ENCODE data around the gene MPO.

MPO gene

DNA sequence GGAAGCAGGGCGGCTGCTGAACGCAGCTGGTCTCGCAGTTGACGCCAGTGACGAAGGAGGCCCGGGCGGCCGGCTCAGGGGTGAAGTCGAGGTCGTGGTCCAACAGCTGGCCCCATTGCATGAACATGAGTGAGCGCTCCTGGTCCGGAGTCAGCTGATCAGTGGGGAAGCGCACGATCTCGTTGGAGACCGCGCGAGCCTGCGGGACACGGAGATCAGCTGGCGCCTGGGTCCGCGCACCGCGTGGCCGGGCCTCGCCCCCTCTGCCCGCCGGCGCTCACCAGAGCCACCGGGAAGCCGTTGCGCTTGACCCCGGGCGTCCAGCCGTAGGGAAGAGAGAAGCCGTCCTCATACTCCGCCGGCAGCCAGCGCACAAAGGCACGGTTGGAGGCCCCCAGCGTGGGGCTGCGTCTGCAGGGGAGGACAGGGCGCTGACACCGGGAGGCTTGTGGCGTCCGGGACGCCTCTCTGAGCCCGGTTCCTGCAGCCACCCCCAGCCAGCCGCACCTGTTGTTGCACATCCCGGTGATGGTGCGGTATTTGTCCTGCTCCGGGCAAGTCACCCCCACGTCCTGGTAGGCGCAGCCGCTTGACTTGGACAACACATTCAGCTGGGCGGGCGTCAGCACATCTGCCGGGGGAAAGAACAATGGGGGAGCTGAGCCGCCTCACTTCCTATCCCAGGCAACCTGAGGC lies 1.6 kb downstream of the MPO start:
- Mint-ChIP-seq H3K9me3 (no peaks in the 10 kb centered on the region), H3K27me3 (peaks cover 45% of the 10 kb centered on the region), H3K4me1 (peaks cover 8% of the 10 kb centered on the region), H3K27ac (peak overlapping the region in 1 of 2 donors; percentile 19), H3K4me3 (peak overlapping the region in 1 of 2 donors; percentile 30)
- ATAC-seq (peak; percentile 27), DNase-seq (no peak)

DNA sequence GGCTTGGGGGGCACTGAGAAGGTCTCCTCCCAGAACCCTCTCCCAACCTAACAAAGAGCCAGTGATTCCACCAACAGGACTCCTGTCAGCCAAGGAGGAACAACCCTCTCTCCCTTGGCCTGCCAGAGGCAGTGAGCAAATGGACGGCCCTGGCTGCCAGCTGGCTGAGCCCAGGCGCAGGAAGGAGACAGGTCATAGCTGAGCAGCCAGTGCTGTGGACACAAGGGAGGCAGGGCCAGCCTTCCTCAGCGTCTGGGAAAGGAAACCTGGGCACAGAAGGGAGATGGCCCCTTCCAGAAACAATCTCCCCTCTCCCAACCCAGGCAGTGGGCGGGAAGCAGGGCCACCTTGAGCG lies 2.1 kb downstream of the MPO start:
- H3K27me3 Mint-ChIP-seq, result peaks cover 40% of the 10 kb centered on the region
- ATAC-seq (no peak), DNase-seq (no peak)
- H3K9me3 Mint-ChIP-seq, result no peaks in the 10 kb centered on the region
- H3K4me3 Mint-ChIP-seq, result no peak overlapping the region
- peaks cover 8% of the 10 kb centered on the region for H3K4me1 Mint-ChIP-seq
- H3K27ac Mint-ChIP-seq, result no peak overlapping the region

DNA sequence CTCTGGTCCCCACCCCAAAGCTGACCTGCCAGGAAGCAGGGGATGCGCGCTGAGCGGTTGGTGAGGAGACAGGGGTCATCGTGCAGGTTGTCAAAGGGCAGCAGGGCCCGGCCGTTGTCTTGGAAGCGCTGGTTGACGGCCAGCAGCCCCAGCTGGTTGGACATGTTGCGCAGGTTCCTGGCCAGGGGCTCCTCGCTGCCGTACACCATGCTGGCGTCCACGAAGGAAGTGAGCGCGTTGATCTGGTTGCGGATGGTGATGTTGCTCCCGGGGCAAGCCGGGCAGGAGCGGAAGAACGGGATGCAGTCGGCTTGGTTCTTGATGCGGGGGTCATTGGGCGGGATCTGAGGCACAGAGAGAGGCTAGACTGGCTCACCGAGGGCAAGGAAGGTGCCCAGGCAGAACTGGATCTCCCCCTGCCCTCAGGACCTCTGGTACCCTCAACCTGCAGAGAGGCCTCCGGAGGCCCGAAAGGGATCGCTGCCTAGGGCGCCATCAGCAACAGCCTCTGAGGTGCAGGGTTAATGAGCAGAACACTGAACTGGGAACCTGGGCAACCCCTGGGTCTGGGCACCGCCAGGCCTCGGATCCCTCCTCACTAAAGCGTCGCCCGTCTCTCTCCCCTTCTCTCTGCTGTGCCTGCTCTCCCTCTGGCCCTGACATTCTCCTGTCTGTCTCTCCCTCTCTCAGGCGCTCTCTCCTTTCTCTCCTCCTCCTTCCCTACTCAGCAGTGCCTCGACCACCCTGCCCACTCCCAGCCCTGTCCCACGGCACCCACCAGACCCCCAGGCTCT lies 2.7 kb downstream of the MPO start:
- Mint-ChIP-seq H3K4me3 (no peak overlapping the region), H3K27me3 (peaks cover 36% of the 10 kb centered on the region), H3K27ac (no peak overlapping the region), H3K9me3 (no peaks in the 10 kb centered on the region), H3K4me1 (peaks cover 8% of the 10 kb centered on the region)
- ATAC-seq (peak; percentile 21), DNase-seq (no peak)

DNA sequence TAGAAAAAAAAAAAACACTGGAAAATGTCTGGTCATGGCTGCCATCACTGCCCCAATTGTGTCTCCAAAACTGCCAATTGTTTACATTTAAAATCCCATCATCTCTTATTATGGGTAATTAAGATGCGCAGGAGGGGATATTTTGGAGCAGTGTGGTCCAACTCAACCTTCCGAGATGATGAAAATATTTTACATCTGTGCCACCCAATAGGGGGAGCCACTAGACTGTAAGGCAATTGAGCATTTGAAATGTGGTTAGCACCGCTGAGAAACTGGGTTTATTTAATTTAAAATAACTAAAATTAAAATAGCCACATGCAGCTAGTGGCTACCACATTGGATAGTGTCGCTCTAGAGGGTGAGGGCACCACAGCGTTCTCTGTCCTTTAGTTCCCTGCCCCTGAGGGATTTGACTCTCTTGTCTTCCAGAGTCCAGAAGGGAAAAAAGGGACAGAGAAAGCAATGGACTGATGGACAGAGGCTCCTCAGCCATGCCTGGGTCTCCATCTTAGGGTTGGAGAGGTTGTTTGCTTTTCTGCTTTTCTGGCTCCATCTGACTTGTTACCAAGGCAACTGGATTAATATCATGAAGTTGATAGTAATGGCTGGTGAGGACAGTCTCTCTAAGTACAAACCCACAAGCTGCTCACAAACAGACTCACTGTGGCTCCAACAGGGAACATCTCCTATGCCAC lies 3.5 kb downstream of the MPO start:
- no peak overlapping the region for H3K27ac Mint-ChIP-seq
- no peak overlapping the region for H3K4me3 Mint-ChIP-seq
- peaks cover 36% of the 10 kb centered on the region for H3K27me3 Mint-ChIP-seq
- H3K4me1 Mint-ChIP-seq, result peaks cover 8% of the 10 kb centered on the region
- ATAC-seq (peak; percentile 21), DNase-seq (no peak)
- H3K9me3 Mint-ChIP-seq, result no peaks in the 10 kb centered on the region

DNA sequence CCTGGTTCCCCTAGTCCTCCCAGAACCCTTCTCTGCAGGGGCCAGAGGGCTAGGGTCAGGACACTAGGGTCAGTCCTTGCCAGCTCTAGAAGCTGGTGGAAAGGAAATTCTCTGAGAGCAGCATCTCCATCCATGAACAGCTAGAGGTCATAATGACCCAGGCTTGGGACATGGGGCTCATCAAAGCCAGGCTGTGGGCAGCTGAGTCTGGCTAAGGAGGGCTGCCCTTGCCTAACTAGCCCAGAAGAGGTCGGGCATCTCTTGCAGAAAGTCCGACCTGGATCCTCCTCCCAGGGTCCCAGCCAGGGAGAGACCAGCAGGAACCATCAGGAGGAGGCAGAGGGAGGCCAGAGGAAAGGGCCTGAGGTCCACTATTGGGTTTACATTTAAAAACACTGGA lies 4.3 kb downstream of the MPO start:
- Mint-ChIP-seq H3K4me3 (no peak overlapping the region), H3K27me3 (peaks cover 36% of the 10 kb centered on the region), H3K9me3 (no peaks in the 10 kb centered on the region), H3K4me1 (peaks cover 8% of the 10 kb centered on the region), H3K27ac (no peak overlapping the region)
- ATAC-seq, result no peak
- DNase-seq, result no peak

DNA sequence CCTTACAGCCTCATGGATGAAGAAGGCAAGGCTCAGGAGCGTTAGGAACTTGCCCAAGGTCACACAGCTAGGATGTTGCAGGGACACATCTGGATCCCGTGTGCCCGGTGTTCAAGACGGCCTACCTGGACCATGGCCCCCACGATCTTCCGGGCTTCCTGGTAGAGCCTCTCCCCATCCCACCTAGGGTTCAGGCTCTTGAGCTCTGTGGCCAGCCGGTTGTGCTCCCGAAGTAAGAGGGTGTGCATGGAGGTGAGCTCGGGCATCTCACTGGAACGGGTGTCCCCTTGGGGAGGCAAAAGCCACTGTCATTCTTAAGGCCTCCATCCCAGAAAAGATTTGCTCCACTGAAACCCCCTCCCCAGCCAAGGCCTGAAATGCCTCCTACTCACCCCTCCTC lies 5.3 kb downstream of the MPO start:
- no peak overlapping the region for H3K27ac Mint-ChIP-seq

DNA sequence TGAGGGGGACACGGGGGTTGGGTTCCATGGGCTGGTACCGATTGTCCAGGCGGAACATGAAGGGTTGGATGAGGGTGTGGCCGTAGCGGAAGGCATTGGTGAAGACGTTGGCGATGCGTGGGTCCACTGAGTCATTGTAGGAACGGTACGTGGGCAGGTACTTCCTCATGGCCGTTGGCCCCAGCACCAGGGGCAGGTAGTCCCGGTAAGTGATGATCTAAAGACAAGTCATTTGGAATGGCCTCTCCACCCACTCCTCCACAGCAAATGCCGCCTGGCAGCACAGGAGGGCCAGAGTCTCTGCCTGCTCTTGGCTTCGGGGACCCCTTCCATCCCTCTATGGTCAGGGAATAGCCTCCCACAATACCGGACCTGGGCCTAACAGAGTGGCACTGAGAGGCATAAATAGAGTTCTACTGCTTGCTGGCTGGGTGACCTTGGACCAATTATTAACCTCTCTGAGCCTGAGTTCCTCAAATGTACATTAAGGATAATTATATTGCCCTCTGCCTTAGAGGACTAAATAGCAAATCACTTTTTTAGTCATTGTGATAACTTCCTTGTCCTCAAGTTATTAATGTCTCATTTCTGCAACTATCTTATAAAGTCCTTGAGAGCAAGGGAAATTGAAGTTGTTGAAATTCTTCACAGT lies 7.2 kb downstream of the MPO start:
- DNase-seq, result no peak
- H3K27me3 Mint-ChIP-seq, result peaks cover 11% of the 10 kb centered on the region
- H3K9me3 Mint-ChIP-seq, result no peaks in the 10 kb centered on the region
- no peak overlapping the region for H3K27ac Mint-ChIP-seq
- H3K4me1 Mint-ChIP-seq, result no peaks in the 10 kb centered on the region
- H3K4me3 Mint-ChIP-seq, result no peak overlapping the region
- ATAC-seq, result no peak

More for the DNA sequence above, 5.3 kb downstream of the MPO start:
- no peak for DNase-seq
- Mint-ChIP-seq H3K4me3 (no peak overlapping the region), H3K27me3 (peaks cover 30% of the 10 kb centered on the region), H3K9me3 (no peaks in the 10 kb centered on the region), H3K4me1 (peaks cover 8% of the 10 kb centered on the region)
- ATAC-seq, result no peak

DNA sequence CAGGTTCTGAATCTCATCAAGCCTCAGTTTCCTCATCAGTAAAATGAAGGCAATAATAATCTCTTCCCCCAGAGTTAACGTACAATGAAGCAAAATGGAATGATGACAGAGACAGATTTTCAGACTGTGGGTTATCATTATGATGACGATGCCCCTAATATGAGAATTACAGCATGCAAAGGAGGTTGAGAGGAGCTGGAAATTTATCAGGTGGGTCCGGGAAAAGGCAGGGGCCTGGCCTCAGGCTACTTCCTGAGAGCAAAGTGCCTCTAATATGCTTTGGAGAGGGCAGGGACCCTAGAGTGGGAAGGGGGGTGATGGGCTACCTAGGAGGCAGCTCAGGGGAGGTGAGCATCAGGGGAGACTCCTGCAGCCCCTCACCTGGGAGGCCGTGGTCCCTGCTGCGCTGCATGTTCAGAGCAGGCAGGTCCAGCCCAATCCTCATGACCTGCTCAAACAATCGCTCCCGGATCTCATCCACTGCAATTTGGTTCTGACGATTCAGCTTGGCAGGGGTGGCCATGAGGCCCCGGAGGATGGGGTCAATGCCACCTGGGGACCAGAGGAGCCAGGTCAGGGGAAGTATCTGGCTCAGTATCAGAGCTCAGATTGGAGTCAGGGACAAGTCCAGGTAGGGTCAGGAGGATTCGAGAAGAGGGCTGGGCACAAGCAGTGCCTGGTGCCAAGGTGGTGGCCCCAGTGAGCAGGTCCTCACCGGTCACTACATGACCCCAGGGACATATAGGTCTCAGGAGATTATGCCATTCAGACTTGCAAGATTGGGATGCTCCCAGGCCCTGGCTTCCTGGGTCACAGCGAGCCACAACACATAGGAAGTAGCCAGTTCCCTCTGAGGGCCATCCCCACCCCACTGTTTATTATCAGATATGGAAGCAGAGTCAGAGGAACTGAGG lies 8.1 kb downstream of the MPO start:
- Mint-ChIP-seq H3K4me1 (no peaks in the 10 kb centered on the region), H3K27ac (peak overlapping the region in 1 of 2 donors; percentile 29), H3K27me3 (peaks cover 2% of the 10 kb centered on the region), H3K4me3 (no peak overlapping the region), H3K9me3 (no peaks in the 10 kb centered on the region)
- ATAC-seq (no peak), DNase-seq (no peak)

DNA sequence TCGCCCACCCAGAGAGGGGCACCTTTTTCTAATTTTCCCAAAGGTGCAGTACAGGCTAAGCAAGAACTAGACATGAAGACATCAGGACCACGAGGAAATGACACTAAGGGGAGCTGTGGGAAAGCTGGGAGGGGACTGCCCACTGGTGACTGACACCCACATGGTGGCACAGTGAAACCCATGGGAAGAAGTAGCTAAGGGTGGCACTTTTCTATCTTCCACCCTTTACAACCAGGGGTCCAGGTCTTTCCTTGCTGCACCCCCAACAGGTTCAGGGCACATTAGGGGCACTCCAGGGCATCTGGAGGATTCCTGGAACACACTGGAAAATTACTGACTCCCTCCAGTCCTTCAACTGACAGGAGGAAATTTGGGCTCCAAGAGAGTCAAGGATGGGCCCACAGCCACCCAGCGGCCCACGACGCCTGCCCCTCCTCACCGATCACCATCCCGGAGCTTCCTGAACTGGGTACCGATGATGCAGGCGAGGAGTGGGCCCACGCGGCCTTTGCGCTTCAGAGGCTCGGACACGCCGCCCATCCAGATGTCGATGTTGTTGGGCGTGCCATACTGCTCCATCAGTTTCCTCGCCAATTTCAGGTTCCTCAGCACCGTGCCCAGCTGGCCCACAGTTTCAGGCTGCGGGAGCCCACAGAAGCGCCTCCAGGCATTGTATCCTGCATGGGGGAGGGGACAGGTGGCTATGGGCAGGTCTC lies 9.4 kb downstream of the MPO start:
- ATAC-seq, result no peak
- Mint-ChIP-seq H3K4me3 (no peak overlapping the region), H3K27ac (no peak overlapping the region), H3K27me3 (peaks cover 9% of the 10 kb centered on the region), H3K4me1 (no peaks in the 10 kb centered on the region), H3K9me3 (no peaks in the 10 kb centered on the region)
- DNase-seq, result no peak

DNA sequence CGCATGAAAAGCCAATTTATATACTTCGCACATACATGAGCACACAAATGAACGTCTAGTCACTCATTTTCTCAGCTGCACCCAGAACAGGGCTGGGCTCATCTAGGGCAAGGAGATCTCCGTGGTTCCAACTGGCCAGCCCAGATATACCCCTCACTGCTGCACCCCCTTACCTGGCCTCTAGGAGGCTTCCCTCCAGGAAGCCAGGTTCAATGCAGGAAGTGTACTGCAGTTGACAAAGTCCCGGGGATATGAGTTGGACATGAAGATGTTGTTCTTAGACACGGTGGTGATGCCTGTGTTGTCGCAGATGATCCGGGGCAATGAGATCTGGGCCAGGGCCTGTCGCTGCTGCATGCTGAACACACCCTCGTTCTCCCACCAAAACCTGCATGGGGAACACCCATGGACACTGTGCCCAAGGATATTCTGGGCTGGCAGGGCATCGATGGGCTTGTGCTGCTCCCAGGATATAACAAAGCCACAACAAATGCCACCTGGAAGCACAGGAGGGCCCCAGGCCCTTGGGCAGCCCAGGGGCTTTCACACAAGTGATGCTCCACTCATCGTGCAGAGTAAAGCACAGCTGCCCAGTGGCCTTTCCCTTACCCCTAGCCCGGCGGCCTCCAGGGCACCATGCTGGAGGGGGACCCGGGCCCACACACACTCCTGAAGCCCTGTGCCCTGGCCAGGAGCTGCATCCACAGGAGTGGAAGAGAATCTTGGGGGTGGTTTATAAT lies 10.1 kb downstream of the MPO start:
- Mint-ChIP-seq H3K27me3 (peaks cover 17% of the 10 kb centered on the region), H3K27ac (no peak overlapping the region), H3K4me3 (no peak overlapping the region), H3K4me1 (no peaks in the 10 kb centered on the region), H3K9me3 (no peaks in the 10 kb centered on the region)
- DNase-seq, result no peak
- ATAC-seq, result no peak

DNA sequence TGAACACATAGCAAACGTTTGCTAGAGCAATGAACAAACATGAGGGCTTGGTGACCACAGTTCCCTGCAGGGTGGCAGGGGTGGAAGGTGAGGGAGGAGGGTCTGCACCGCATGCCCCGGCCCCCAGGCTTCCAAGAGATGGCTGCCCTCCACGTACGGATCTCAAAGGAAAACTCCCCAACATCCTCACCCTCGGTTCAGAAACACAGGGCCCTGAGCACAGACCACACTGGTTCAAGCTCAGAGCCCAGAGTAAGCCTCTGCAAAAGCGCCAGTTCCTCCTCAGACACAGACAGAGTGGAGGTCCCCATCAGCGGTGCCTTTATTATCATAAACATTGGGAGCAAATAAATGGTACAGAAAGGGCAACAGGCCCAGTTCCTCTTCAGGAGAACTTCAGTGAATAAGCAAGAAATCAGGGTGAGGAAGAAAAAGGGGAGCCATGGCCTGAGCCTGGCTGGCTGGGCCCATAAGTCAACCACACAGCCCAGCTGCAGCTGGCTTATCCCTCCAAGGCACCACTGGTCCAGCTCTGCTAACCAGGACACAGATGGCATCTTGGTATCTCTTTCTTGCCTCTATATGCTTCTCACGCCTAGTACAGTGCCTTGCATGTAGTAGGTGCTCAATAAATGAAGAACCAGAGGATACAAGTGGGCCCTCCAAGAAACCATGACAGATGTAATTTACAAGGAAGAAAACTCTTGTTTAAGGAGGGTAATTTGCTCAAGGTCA lies 11.0 kb downstream of the MPO start:
- Mint-ChIP-seq H3K9me3 (no peaks in the 10 kb centered on the region), H3K4me3 (no peak overlapping the region), H3K4me1 (no peaks in the 10 kb centered on the region), H3K27me3 (peaks cover 25% of the 10 kb centered on the region), H3K27ac (no peak overlapping the region)
- ATAC-seq (no peak), DNase-seq (no peak)

DNA sequence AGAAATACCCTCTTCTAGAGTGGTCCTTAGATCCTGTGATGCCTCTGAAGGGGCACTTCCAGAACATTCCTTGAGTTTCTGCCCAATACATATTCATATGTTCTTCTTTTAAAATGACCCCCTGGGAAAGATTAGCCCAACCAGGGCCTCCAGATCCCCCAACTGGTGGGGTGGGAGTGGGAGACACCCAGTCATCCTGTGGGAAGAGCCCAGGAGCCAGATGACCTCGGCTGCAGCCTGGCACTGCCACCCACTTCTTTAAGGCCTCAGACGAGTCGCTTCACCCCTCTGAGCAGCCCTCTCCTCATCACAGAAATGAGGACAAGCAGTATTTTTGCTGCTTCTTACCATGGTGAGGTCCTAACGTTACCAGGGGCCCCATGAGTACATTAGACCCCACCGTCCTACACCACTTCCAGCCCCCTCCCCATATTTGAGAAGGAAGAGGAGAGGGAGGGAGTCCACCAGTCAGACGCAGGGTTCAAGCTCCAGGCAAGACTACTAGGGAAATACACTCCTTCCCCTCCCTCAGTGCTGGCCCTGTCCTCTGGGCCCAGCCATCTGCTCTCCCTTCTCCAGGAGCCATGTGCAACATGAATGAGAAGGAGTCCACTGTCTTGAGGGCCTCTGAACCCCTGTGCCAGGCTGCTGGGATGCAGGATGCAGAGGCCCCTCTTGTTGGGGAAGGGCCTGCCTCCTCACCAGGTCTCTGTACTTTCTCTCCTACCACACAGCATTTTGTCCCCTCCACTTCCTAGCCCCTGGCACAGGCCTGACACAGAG lies 11.8 kb downstream of the MPO start:
- Mint-ChIP-seq H3K4me1 (no peaks in the 10 kb centered on the region), H3K9me3 (no peaks in the 10 kb centered on the region), H3K4me3 (no peak overlapping the region), H3K27me3 (peaks cover 32% of the 10 kb centered on the region), H3K27ac (no peak overlapping the region)
- DNase-seq, result no peak
- ATAC-seq, result no peak

DNA sequence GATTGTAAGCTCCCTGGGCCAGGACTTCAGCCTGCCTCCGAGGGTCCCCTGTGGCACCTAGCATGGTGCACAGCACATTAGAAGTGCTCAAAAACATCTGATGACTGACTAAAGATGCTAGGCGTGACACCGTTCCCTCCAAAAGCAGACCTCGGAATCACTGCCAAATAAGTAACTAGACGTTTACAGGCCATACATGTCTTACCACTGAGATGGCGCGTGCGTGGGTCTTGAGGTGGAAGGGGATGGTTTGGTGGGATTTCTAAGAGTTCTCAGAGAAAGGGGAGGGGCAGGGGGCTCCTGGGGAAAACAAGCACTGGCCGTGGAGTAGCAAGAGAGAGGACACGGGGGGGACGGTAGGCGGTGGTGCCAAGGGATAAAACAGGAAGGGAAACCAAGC lies 12.4 kb downstream of the MPO start:
- H3K27ac Mint-ChIP-seq, result no peak overlapping the region
- ATAC-seq (no peak), DNase-seq (no peak)
- no peak overlapping the region for H3K4me3 Mint-ChIP-seq
- peaks cover 39% of the 10 kb centered on the region for H3K27me3 Mint-ChIP-seq
- no peaks in the 10 kb centered on the region for H3K9me3 Mint-ChIP-seq
- no peaks in the 10 kb centered on the region for H3K4me1 Mint-ChIP-seq
